ENCODE measurements around the gene ANKRD44.
A peak's percentile ranks its signal among the peaks of the same experiment; 100 is the strongest.
"Not testable (repeated sequence)": the region's sequence is repeated elsewhere in the genome, so short reads cannot be mapped to it uniquely, and the experiment has no call there.

The ANKRD44 gene

GRCh38 chr2:197071790-197072436, 238.7 kb downstream of the ANKRD44 start:
- no peak for DNase-seq

DNA sequence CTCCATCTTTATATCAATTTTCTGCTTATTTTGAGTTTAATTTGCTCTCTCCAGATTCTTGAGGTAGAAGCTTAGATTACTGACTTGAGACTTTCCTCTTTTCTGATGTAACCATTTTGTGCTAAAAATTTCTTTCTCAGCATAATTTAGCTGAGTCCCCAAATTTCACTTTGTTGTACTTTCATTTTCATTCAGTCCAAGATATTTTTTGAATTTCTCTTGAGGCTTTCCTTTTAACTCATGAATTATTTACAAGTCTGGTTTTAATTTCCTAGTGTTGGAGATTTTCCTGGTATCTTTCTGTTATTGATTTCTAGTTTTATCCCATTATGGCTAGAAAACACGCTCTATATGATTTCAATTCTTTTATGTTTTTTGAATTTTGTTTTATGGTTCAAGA, 239.4 kb downstream of the ANKRD44 start:
- DNase-seq: no peak

DNA sequence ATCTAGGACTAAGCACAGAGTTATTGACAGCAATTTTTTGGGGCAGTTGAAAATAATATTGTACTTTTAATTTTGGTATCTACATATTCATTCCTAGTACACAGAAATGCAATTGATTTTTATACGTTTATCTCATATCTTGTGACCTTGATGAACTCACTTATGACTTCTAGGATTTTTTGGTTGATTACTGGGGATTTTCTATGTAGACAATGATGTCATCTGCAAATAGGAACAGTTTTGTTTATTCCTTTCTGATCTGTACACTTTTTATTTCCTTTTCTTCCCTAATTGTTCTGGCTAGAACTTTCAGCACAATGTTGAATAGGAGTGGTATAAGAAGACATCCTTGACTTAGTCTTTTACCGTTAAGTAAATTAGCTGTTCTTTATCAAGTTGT, 240.6 kb downstream of the ANKRD44 start:
- DNase-seq: no peak

GRCh38 chr2:197062574-197062973, 248.0 kb downstream of the ANKRD44 start:
- DNase-seq: not testable (repeated sequence)

DNA sequence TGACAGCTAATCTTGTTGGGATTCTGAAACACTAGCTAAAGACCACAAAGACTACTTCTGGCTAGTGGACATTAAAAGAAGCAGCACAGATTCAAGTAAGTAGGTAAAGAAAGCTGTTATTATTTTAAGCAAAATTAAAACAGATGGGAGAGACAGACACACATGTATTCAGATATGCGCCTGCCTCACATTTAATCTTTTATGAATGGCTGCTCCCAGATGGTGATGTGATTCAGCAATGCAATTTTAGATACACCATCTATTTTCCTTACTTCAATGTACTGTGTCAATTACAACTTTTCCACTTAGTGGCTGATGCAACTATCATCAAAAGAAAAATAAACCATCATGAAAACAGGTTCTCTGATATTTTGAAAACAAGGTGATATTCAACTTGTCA, 251.1 kb downstream of the ANKRD44 start:
- DNase-seq: no peak

GRCh38 chr2:197058777-197059300, 251.7 kb downstream of the ANKRD44 start:
- DNase-seq: no peak

- DNase-seq: no peak
Observed at GRCh38 chr2:197057959-197058358, 252.6 kb downstream of the ANKRD44 start.

GRCh38 chr2:197055045-197055444, 255.5 kb downstream of the ANKRD44 start:
- no peak for DNase-seq

GRCh38 chr2:197054437-197054836, 256.1 kb downstream of the ANKRD44 start:
- DNase-seq: no peak

- no peak for DNase-seq
Observed at GRCh38 chr2:197052356-197052755, 258.2 kb downstream of the ANKRD44 start.

DNA sequence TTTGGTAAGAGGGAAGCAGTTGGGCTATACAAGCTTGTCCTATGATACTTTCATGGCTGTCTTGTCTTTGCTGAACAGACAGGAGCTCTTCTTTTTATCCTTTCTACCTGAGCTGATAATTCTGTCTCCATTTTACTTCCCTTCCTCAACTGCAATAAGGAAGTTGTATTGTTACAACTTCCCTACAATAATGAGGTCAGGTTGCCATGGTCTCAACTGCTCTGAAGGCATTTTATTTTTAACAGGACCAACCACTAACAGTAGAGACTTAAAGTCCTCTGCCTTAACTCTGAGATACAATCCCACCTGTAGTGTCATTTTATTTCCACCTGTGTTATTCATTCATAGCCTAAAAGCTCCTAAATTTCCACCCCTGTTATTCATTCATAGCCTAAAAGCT, 265.5 kb downstream of the ANKRD44 start:
- DNase-seq: peak; percentile 14 to 21

- no peak for DNase-seq
Observed at GRCh38 chr2:197042739-197043196, 267.8 kb downstream of the ANKRD44 start.

- DNase-seq: no peak
Observed at GRCh38 chr2:197037863-197038398, 272.6 kb downstream of the ANKRD44 start.

DNA sequence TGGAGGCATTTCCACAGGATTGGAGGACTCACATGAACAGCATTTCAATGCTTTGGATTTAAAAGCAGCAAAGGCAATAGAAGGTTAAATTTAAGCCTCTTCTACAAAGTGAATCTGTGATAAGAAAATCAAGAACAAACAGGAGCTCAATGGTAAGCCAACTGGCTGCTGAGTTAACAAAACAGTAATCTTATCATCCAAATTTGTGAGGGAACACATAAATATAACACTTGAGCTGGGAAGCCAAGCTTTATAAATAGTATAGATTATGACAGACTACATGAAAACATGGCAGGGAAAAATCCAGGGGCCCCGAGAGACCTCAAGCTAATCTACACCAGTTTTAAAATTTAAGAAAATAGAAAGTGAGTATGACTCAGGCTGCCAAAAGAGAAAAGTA, 275.6 kb downstream of the ANKRD44 start:
- DNase-seq: no peak

- DNase-seq: no peak
Observed at GRCh38 chr2:197034292-197034691, 276.3 kb downstream of the ANKRD44 start.

DNA sequence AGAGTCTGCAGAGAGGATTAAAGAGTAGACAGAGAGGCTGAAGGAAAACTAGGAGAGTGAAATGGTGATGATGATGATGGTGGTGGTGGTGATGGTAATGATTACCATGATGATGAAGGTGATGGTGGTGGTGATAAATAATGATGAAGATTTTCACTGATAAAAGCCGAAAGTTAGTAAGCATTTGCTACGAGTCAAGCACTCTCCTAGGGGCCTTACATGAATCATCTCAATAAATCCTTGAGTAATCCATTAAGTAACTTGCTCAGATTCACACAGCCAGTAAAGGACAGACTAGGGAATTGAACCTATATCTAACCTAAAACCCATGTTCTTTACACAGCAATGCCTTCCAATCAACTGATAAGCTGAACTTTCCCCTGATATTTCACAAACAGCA, 277.4 kb downstream of the ANKRD44 start:
- no peak for DNase-seq

- DNase-seq: no peak
Observed at GRCh38 chr2:197031803-197032202, 278.8 kb downstream of the ANKRD44 start.

- DNase-seq: no peak
Observed at GRCh38 chr2:197030090-197030489, 280.5 kb downstream of the ANKRD44 start.

DNA sequence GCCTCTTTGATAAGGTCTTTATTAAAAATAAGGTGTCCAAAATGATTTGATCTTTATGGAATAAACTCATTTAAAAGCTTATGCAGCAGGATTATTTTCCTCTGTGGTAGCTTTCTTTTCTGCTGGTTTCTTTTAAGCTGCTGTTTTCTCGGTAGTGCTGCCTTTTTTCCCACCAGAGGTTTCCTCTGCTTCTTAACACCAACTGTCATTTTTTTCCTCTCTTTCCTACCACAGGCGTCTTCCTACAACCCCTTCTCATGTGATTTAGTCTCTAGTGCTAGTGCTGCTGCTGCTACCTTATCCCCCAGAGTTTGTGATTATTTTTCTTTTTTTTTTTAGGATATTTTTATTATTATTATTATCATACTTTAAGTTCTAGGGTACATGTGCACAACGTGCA, 281.9 kb downstream of the ANKRD44 start:
- DNase-seq: no peak

DNA sequence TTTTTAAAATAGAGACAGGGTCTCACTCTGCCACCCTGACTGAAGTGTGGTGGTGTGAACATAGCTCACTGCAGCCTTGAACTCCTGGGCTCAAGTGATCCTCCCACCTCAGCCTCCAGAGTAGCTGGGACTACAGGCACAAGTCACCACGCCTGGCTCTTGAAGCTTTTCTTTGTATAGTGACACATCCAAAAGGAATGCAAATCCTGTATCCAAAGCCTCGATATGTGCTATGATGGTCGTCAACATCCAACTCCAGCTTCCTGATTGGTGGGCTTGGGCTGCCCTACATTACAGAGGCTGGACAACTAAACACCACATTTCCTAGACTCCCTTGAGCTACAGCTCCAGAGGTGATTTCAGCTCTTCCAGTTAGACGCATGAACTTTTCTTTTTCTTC, 282.4 kb downstream of the ANKRD44 start:
- no peak for DNase-seq

GRCh38 chr2:197024206-197024605, 286.4 kb downstream of the ANKRD44 start:
- no peak for DNase-seq

DNA sequence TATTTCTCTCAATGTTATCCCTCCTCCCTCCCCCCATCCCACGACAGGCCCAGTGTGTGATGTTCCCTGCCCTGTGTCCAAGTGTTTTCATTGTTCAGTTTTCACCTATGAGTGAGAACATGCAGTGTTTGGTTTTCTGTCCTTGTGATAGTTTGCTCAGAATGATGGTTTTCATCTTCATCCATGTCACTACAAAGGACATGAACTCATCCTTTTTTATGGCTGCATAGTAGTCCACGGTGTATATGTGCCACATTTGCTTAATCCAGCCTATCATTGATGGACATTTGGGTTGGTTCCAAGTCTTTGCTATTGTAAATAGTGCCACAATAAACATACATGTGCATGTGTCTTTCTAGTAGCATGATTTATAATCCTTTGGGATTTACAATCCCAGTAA, 289.7 kb downstream of the ANKRD44 start:
- DNase-seq: not testable (repeated sequence)

DNA sequence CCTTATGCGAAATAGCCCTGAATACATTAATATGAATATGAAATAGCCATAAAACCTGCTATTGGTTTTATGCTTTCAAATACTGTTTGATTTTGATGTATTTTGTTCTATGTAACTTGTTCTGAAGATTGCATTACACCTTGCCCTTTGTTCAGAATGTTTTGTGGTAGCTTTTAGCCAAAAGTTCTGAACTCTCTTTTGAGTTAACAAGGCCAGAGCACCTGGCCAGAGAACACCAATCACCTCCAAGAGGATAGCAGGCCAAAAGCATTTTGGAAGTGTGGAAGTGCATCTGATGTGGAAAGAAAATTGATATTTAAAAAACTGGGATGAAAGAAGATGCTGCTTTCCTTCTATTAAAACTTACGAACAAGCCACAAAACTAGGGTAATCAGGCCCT, 297.5 kb downstream of the ANKRD44 start:
- no peak for DNase-seq

GRCh38 chr2:197011801-197012641, 298.6 kb downstream of the ANKRD44 start:
- peak; percentile 24 to 39 for DNase-seq
